AG04450 (cell line): ENCODE results near the gene SLFN12L. TPM values are rescaled to one million over a fixed set of nuclear protein-coding genes. Genes with fewer than 3 reads are reported as not detected.
"Not testable (repeated sequence)": the region's sequence is repeated elsewhere in the genome, so short reads cannot be mapped to it uniquely, and the experiment has no call there.

ENCODE experiments used
- CTCF ChIA-PET: fragments of 300-600, 350-600 bp; formaldehyde crosslinking; extraction: SDS; loops from one replicate; lab custom pipeline; 2022; ENCODE audit warnings: antibody characterized with exemption, inconsistent platforms; lab: Charles Lee
- POLR2A ChIA-PET: fragments of 350-600 bp; formaldehyde crosslinking; extraction: SDS; loops from one replicate; lab custom pipeline; 2021; ENCODE audit warnings: antibody characterized with exemption, inconsistent platforms; lab: Yijun Ruan, JAX
- DNase-seq: peaks from one replicate; pipeline ENCODE4 v3.0.0-alpha.2; 2011; ENCODE audit warnings: low read depth, low spot score
- H3K27ac ChIP-seq: one replicate; pipeline ENCODE4 v1.5.1; 2012; ENCODE audit warnings: low read depth, low read length, control low read depth
- H3K27me3 ChIP-seq: one replicate; pipeline ENCODE4 v1.6.0; 2012; ENCODE audit warnings: low read length; ENCODE audit not compliant: control insufficient read depth, insufficient read depth
- H3K4me3 ChIP-seq: 2 replicates; pipeline ENCODE4 v1.5.1; 2011; ENCODE audit warnings: mild to moderate bottlenecking, low read depth, low read length, control low read depth
- H3K9me3 ChIP-seq: 2 replicates; pipeline ENCODE4 v1.5.1; 2012; ENCODE audit warnings: low read length; ENCODE audit not compliant: control insufficient read depth, insufficient read depth
- CTCF ChIP-seq: IDR thresholded peaks from 2 replicates; pipeline ENCODE4 v1.5.1; 2011; ENCODE audit warnings: low read depth, low read length, control low read depth, inconsistent platforms
- polyA plus RNA-seq: library from polyadenylated mRNA; depleted of rRNA; stranded (reverse); fragments of >200 nt; gene quantifications from 2 replicates; pipeline ENCODE4 v1.2.3, GENCODE V29; 2011

SLFN12L gene
- polyA plus RNA-seq, 1 experiment, result 0.09 TPM

DNA sequence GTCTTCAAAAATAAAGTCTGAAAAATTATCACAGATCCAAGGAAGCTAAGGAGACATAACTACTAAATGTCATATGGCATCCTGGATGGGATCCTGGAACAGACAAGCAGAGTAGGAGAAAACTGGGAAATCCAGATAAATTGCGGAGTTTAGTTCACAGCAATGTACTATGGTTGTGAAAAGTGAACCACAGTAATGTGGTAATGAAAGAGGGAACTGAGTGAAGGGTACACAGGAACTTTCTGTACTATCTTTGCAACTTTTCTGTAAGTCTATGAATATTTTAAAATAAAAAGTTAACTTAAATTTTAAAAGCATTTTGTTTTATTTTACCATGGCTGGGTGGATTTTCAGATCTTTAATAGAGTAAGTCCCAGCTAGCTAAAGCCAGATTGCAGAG is 16.3 kb downstream of the SLFN12L start:
- POLR2A ChIA-PET, result no interaction called here
- Histone ChIP-seq H3K27ac (no peak overlapping the region), H3K27me3 (peaks cover 16% of the 10 kb centered on the region), H3K4me3 (no peak overlapping the region), H3K9me3 (no peaks in the 10 kb centered on the region)
- no peak for TF ChIP-seq CTCF
- no peak for DNase-seq
- CTCF ChIA-PET, result interaction anchor here (1.0 kb wide), 1 partner anchor 18 kb away, joined by 3 read pairs; no protein-coding TSS in a partner anchor

DNA sequence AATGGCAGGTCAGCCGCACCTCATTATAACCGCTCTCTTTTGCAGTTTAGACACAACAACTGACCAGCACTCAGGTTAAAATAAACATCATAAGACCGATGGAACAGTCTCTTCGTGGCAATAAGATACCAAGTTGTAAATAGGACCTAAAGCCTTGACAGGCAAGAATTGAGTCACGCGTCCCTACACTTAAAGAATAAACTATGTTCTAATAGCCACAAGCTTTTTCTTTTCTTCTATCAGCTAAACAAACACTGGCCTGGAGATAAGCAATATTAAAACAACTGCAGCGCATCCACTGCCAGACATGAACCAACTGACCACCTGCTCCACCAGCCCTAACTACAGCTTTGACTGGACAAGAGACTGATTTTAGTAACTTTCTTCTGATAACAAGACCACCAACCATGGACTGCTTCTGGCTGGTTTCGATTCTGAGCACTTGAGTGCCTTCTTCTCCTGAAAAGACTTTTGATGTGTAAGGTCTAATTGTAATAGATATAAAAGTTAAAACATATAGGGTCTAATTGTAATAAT is 17.5 kb downstream of the SLFN12L start:
- DNase-seq, result no peak
- TF ChIP-seq CTCF, result no peak
- ChIA-PET POLR2A (no interaction called here), CTCF (interaction anchor here (1.7 kb wide), 1 partner anchor 207 kb away, joined by 5 read pairs; no protein-coding TSS in a partner anchor)
- H3K27me3 ChIP-seq, result peaks cover 21% of the 10 kb centered on the region
- H3K4me3 ChIP-seq, result no peak overlapping the region
- no peak overlapping the region for H3K27ac ChIP-seq
- H3K9me3 ChIP-seq, result no peaks in the 10 kb centered on the region

DNA sequence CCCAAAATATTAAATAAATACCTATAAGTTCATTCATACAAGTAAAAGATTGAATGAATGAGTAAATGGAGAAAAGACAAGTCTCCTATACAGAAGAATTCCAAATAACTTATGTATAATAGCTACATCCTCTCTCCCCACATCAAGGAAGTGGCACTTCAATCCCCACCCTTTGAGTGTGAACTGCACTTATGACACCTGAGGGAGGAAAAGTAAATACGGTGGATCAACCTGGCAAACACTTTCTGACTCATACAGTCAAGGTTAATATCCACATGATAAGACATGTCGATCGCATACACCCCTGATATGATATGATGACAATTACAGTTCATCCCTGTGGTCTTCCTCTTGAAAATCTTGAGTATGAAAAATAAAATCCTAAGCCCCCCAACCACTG is 18.0 kb downstream of the SLFN12L start:
- DNase-seq, result no peak
- TF ChIP-seq CTCF, result no peak
- H3K27ac ChIP-seq, result no peak overlapping the region
- CTCF ChIA-PET, result interaction anchor here (1.7 kb wide), 1 partner anchor 206 kb away, joined by 5 read pairs; no protein-coding TSS in a partner anchor
- POLR2A ChIA-PET, result no interaction called here
- no peak overlapping the region for H3K4me3 ChIP-seq
- H3K27me3 ChIP-seq, result peaks cover 25% of the 10 kb centered on the region
- no peaks in the 10 kb centered on the region for H3K9me3 ChIP-seq

GRCh38 chr17:35518431-35518830 is 19.0 kb downstream of the SLFN12L start:
- H3K9me3 ChIP-seq, H3K4me3 ChIP-seq, H3K27ac ChIP-seq, CTCF ChIA-PET, POLR2A ChIA-PET, DNase-seq: not testable (repeated sequence)
- peaks cover 21% of the 10 kb centered on the region for H3K27me3 ChIP-seq

GRCh38 chr17:35515027-35515426 is 22.5 kb downstream of the SLFN12L start:
- Histone ChIP-seq H3K27ac (no peak overlapping the region), H3K27me3 (peaks cover 22% of the 10 kb centered on the region), H3K4me3 (no peak overlapping the region), H3K9me3 (no peaks in the 10 kb centered on the region)
- CTCF ChIA-PET, result interaction anchor here (1.1 to 1.6 kb wide), 2 partner anchors 18 to 25 kb away, joined by 3 to 6 read pairs; no protein-coding TSS in a partner anchor
- no peak for TF ChIP-seq CTCF
- no peak for DNase-seq
- POLR2A ChIA-PET, result no interaction called here
